HT1080 (cell line): ENCODE results near the gene FZD10. TPM values are rescaled to one million over a fixed set of nuclear protein-coding genes. Genes with fewer than 3 reads are reported as not detected.

Experiments
- DNase-seq: peaks from one replicate; pipeline ENCODE4 v3.0.0-alpha.2; 2015; ENCODE audit warnings: low read depth
- total RNA-seq: library from RNA; depleted of rRNA; stranded (reverse); fragments of >200 nt; shearing (Covaris generic); gene quantifications from 2 replicates; pipeline ENCODE4 v1.2.3, GENCODE V29; 2014

FZD10 gene
- total RNA-seq, 1 experiment from 2014 or later: not detected

- no peak for DNase-seq
Measured at GRCh38 chr12:130179191-130179590, 16.9 kb downstream of the FZD10 start.

DNA sequence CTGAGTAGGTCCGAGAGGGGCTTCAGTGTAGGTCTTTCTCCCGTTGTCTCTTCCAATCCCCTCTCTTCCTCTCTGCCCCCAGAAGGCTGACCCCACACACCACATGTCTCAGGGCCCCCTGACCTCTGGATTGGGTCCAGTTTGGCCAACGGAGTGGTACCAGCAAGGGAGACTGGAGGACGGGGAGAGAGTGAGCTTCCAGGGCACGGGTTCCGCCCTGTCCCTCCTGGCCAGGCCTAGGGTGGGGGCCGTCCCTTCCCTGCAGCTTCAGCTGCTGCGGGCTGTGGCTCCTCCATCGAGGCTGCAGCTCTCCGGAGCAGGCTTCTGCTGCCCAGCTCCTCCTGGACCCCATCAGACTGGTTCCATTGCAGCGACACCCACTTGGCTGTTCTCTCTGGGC lies 17.4 kb downstream of the FZD10 start:
- no peak for DNase-seq

DNA sequence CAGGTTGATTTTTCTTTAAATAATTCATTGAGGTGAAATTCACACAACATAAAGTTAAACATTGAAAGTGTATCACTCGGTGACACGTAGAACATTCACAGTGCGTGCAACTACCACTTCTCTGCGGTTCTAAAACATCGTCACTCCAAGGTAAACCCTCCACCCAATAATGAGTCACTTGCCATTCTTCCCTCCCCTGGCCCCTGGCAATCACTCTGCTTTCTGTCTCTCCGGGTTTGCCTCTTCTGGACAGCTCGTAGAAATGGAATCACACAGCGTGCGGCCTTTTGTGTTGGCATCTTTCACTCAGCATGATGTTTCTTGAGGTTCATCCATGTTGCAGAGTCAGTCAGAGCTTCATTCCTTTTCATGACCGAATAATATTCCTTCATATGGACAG lies 18.9 kb downstream of the FZD10 start:
- no peak for DNase-seq

GRCh38 chr12:130183585-130184370 lies 21.5 kb downstream of the FZD10 start:
- DNase-seq: no peak

- DNase-seq: no peak
Measured at GRCh38 chr12:130184404-130185090, 22.3 kb downstream of the FZD10 start.

DNA sequence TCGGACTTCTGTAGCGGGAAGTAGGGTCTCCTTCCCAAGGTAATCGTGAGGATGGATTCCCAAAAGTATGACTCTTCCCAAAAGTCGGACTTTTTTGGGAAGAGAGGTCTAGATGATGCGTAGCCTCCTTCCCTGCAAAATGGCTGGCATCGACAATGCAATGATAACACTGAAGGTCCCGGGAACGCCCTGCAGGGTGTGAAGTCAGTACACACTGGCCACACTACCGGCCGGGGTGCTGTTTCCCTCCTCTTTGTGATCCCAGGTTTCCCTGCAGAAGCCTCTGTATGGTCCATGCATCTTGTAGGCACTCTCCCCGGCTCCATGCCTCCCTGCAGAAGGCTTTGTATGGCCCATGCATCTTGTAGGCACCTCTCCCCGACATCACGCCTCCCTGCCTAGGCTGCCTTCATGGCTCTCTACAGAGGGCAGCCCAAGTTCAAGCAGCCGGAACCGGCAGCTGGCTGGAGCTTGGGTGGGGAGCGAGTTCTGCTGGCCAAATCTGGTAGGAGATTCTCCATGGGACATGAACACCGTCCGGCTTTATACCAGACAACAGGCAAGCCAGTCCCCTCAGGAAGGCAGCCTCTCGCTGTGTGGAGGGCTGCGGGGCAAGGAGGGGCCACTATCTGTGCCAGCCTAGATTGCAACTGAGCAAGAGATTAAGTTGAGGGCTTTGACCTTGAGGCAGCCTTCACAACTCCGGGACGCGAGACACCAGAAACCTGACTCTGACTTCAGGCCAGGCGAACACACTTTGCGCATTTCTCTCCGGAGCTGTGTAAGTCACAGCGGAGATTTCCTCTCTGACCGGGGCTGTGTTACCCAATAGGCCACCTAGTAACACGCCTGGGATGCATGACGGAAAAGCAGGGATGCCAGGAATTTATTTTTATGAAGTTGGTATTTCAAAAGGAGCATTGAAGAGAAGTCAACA lies 23.5 kb downstream of the FZD10 start:
- no peak for DNase-seq

GRCh38 chr12:130186651-130187268 lies 24.5 kb downstream of the FZD10 start:
- DNase-seq: peak; percentile 91

- no peak for DNase-seq
Measured at GRCh38 chr12:130192642-130193345, 30.5 kb downstream of the FZD10 start.

DNA sequence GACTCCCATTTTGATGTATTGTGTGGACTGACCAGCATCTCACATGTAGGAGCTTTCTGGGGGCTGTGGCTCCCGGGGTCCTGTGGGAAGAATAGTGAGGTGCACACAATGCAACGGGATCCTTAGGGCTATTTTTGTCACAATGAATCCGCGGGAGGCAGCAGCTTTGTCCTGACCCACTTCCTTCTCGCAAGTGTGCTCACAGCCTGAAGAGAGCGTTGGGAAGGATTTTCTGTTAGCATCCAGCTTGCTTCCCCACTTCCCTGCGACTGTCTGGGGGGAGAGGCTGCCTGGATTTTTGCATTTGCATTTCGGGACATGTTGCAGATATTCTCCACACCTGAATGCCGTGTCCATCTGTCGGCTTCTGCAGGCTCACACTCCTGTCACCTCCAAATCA lies 31.9 kb downstream of the FZD10 start:
- DNase-seq: no peak

- no peak for DNase-seq
Measured at GRCh38 chr12:130195369-130195768, 33.1 kb downstream of the FZD10 start.

- DNase-seq: no peak
Measured at GRCh38 chr12:130195776-130196175, 33.5 kb downstream of the FZD10 start.

- no peak for DNase-seq
Measured at GRCh38 chr12:130196827-130197226, 34.6 kb downstream of the FZD10 start.

GRCh38 chr12:130198026-130198662 lies 35.9 kb downstream of the FZD10 start:
- DNase-seq: no peak

- DNase-seq: no peak
Measured at GRCh38 chr12:130198663-130199060, 36.4 kb downstream of the FZD10 start.

DNA sequence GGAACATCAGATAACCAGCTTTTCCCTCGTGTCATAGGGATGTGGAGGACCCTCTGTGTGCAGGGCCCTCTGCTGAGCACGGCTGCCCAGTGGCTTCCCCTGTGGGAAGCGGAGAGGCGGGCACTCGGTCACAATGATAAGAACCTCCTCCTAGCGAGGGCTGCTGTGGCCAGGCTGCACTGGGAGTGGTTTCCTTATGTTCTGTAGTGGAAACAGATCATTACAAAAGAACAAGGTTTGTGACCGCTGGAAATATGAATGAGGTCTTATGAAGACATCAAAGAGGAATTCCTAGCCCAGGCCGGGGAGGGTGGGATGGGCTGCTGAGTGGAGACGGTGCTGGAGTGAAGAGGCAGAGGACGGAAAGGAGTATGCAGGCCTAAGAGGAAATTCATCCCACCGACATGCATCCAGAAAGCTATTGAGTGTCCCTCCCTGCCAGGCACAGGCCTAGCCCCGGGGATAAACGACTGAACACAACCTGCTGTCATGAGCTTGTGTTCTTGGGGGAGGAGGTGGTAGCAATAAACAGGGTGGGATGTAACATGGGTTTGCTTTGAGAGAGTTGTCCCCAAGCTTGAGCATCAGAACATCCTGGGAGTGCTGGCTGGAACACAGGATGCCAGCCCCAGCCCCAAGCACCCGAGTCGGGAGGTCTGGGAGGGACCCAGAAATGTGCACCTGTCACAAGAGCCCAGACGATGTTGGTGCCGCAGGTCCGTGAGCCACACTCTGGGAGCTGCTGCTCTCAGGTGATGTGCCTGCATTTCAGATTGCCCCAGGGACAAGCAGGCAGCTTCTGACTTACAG lies 37.5 kb downstream of the FZD10 start:
- DNase-seq: no peak

- no peak for DNase-seq
Measured at GRCh38 chr12:130200445-130200844, 38.2 kb downstream of the FZD10 start.

GRCh38 chr12:130201037-130201436 lies 38.8 kb downstream of the FZD10 start:
- no peak for DNase-seq

- no peak for DNase-seq
Measured at GRCh38 chr12:130202201-130202600, 39.9 kb downstream of the FZD10 start.

DNA sequence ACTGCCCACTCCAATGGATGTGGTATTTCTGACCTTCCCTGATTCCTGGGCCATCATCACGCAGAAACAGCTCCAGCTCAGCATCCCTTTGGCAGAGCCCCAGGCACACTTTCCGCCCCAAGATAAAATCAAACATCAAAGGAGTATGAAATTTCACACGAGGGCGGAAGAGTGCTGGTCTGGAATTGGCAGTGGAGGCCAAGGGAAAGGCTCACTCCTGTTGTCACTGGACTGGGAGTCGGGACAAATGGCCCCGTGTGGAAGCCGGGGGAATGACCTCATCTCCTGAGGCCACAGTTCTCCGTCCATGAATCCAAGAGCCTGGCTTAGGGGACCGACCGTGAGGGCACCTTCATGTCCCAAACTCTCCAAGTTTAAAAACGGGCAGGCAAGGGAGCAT lies 40.9 kb downstream of the FZD10 start:
- no peak for DNase-seq
